ENCODE measurements around the gene OPN3. TPM values are rescaled to one million over a fixed set of nuclear protein-coding genes. Genes with fewer than 3 reads are reported as not detected.

Gene OPN3
- total and polyA plus RNA-seq, 9 of the 15 experiments (the other 6 are each of a cell fraction or from before 2014, with no cell fraction given): 4.2 to 34.6 (median 17.0) TPM

DNA sequence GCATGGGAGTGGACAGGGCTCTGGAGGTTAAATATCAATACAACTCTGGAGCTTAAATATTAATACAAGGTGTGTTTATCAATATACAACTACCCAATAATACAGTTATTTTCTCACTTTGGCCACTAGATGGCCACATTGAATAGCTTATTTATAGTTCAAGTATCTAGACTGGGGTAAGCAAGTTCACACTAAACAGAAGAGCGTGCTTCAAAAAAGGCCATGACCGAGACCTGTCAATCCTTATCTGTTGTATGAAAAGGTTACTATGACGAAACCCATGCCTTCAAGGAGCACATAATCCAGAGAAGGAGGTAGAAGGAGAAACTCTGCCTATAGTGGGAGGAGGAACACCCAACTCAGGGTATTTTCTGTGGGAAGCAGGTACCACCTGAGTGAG, 29.1 kb downstream of the OPN3 start (continued):
- TF ChIP-seq, protein P1, sequence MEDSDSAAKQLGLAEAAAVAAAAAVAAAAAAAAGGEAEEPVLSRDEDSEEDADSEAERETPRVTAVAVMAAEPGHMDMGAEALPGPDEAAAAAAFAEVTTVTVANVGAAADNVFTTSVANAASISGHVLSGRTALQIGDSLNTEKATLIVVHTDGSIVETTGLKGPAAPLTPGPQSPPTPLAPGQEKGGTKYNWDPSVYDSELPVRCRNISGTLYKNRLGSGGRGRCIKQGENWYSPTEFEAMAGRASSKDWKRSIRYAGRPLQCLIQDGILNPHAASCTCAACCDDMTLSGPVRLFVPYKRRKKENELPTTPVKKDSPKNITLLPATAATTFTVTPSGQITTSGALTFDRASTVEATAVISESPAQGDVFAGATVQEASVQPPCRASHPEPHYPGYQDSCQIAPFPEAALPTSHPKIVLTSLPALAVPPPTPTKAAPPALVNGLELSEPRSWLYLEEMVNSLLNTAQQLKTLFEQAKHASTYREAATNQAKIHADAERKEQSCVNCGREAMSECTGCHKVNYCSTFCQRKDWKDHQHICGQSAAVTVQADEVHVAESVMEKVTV (CRISPR knock-in tag; IDR thresholded peaks at IDR 0.05): peak; percentile 88
- TF ChIP-seq MIER1 (IDR thresholded peaks at IDR 0.05; ENCODE audit: low read depth) (no peak), RBM22 (IDR thresholded peaks at IDR 0.05; ENCODE audit: low read depth, low read length, poor library complexity, severe bottlenecking) (no peak), SIN3A (IDR thresholded peaks at IDR 0.05; ENCODE audit: borderline replicate concordance in 2 of 2, control insufficient read depth in 1 of 2, low read depth in 2 of 2, low read length in 2 of 2) (0 out of 4 replicates have a peak, but pooled peaks of 1 of the 2 experiments have one; percentile 35), XRCC5 (IDR thresholded peaks at IDR 0.05; ENCODE audit: low read depth, low read length) (no peak), FOXK2 (conservative IDR thresholded peaks at IDR 0.05 in 1 of 2, IDR thresholded peaks at IDR 0.05 in 1 of 2; ENCODE audit: low read depth in 2 of 2) (peak; percentile 42 to 60; a peak in 3 of 4 replicates), ETV5 (CRISPR knock-in tag; IDR thresholded peaks at IDR 0.05; ENCODE audit: low read depth) (no peak), NELFE (IDR thresholded peaks at IDR 0.05; ENCODE audit: insufficient read depth, insufficient read length) (no peak), DMBX1 (CRISPR knock-in tag; IDR thresholded peaks at IDR 0.05; ENCODE audit: borderline replicate concordance) (no peak), KHSRP (IDR thresholded peaks at IDR 0.05) (no peak), POLR2H (tag; IDR thresholded peaks at IDR 0.05; ENCODE audit: low read depth) (no peak), ZNF23 (CRISPR knock-in tag; IDR thresholded peaks at IDR 0.05) (no peak), U2AF1 (optimal IDR thresholded peaks at IDR 0.05; ENCODE audit: low read depth, low read length) (no peak), MAFG (tag; conservative IDR thresholded peaks at IDR 0.05) (no peak)
- TF ChIP-seq, protein P2, sequence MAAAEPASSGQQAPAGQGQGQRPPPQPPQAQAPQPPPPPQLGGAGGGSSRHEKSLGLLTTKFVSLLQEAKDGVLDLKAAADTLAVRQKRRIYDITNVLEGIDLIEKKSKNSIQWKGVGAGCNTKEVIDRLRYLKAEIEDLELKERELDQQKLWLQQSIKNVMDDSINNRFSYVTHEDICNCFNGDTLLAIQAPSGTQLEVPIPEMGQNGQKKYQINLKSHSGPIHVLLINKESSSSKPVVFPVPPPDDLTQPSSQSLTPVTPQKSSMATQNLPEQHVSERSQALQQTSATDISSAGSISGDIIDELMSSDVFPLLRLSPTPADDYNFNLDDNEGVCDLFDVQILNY (CRISPR knock-in tag; IDR thresholded peaks at IDR 0.05): no peak
- TF ChIP-seq, protein P3, sequence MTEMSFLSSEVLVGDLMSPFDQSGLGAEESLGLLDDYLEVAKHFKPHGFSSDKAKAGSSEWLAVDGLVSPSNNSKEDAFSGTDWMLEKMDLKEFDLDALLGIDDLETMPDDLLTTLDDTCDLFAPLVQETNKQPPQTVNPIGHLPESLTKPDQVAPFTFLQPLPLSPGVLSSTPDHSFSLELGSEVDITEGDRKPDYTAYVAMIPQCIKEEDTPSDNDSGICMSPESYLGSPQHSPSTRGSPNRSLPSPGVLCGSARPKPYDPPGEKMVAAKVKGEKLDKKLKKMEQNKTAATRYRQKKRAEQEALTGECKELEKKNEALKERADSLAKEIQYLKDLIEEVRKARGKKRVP (CRISPR knock-in tag; IDR thresholded peaks at IDR 0.05): no peak
- TF ChIP-seq, protein P4, sequence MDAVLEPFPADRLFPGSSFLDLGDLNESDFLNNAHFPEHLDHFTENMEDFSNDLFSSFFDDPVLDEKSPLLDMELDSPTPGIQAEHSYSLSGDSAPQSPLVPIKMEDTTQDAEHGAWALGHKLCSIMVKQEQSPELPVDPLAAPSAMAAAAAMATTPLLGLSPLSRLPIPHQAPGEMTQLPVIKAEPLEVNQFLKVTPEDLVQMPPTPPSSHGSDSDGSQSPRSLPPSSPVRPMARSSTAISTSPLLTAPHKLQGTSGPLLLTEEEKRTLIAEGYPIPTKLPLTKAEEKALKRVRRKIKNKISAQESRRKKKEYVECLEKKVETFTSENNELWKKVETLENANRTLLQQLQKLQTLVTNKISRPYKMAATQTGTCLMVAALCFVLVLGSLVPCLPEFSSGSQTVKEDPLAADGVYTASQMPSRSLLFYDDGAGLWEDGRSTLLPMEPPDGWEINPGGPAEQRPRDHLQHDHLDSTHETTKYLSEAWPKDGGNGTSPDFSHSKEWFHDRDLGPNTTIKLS (IDR thresholded peaks at IDR 0.05; ENCODE audit: borderline replicate concordance, low read depth): no peak
- TF ChIP-seq, protein P5, sequence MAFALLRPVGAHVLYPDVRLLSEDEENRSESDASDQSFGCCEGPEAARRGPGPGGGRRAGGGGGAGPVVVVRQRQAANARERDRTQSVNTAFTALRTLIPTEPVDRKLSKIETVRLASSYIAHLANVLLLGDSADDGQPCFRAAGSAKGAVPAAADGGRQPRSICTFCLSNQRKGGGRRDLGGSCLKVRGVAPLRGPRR (CRISPR knock-in tag; IDR thresholded peaks at IDR 0.05): no peak
